ENCODE measurements around the gene RPL13A. TPM values are rescaled to one million over a fixed set of nuclear protein-coding genes. Genes with fewer than 3 reads are reported as not detected.

RPL13A gene
- polyA plus RNA-seq, 3 donors: 655 to 1,621 (median 663) TPM

- peak in 2 of 3 donors; percentile 33 to 37 for DNase-seq
- H3K27me3 ChIP-seq (ENCODE audit: control insufficient read depth in 2 of 2, insufficient read depth in 2 of 2, low read length in 2 of 2): no peaks in the 10 kb centered on the region
- Mint-ChIP-seq H3K36me3 (peaks cover 17 to 19% of the 10 kb centered on the region in 2 donors), H3K27me3 (ENCODE audit: low read depth in 3 of 3) (peaks cover 11 to 18% (median 14%) of the 10 kb centered on the region in 3 donors), H3K27ac (no peak overlapping the region), H3K4me3 (no peak overlapping the region), H3K9me3 (peaks cover 0 to 2% (median 0%) of the 10 kb centered on the region in 7 donors), H3K4me1 (peaks cover 42% of the 10 kb centered on the region)
- H3K4me3 ChIP-seq (replicated peaks in 1 of 3; ENCODE audit: low read depth in 2 of 3, low read length in 3 of 3): no peak overlapping the region
- peaks cover 6% of the 10 kb centered on the region for H3K79me2 ChIP-seq (ENCODE audit: insufficient read depth, low read length)
- TF ChIP-seq, protein P1, sequence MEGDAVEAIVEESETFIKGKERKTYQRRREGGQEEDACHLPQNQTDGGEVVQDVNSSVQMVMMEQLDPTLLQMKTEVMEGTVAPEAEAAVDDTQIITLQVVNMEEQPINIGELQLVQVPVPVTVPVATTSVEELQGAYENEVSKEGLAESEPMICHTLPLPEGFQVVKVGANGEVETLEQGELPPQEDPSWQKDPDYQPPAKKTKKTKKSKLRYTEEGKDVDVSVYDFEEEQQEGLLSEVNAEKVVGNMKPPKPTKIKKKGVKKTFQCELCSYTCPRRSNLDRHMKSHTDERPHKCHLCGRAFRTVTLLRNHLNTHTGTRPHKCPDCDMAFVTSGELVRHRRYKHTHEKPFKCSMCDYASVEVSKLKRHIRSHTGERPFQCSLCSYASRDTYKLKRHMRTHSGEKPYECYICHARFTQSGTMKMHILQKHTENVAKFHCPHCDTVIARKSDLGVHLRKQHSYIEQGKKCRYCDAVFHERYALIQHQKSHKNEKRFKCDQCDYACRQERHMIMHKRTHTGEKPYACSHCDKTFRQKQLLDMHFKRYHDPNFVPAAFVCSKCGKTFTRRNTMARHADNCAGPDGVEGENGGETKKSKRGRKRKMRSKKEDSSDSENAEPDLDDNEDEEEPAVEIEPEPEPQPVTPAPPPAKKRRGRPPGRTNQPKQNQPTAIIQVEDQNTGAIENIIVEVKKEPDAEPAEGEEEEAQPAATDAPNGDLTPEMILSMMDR (IDR thresholded peaks at IDR 0.05): peak; percentile 55
- H4K20me1 ChIP-seq (ENCODE audit: insufficient read depth, low read length): peaks cover 24% of the 10 kb centered on the region
- no peak overlapping the region for H3K9ac ChIP-seq (ENCODE audit: insufficient read depth, low read length, poor library complexity, severe bottlenecking)
- peaks cover 0 to 3% of the 10 kb centered on the region in 2 donors for H3K9me3 ChIP-seq (replicated peaks in 1 of 2; ENCODE audit: control insufficient read depth in 1 of 2, insufficient read depth in 1 of 2, low read length in 2 of 2)
- WGBS (ENCODE audit: insufficient coverage): 69% methylated on average over 9 of the region's 14 CpGs
- peaks cover 44 to 48% of the 10 kb centered on the region in 2 donors for H3K4me1 ChIP-seq (ENCODE audit: control insufficient read depth in 1 of 2, insufficient read depth in 2 of 2, low read length in 2 of 2)
- intact Hi-C loops (cut with micrococcal nuclease): no loop called here
- peaks cover 19% of the 10 kb centered on the region in 2 donors for H3K36me3 ChIP-seq (replicated peaks in 1 of 2; ENCODE audit: control insufficient read depth in 1 of 2, insufficient read depth in 2 of 2, low read length in 2 of 2)
- H2AFZ ChIP-seq (ENCODE audit: insufficient read depth, low read depth, low read length, poor library complexity, severe bottlenecking): no peak overlapping the region
- H3K27ac ChIP-seq (ENCODE audit: low read depth in 1 of 2, low read length in 2 of 2): no peak overlapping the region
- no peak overlapping the region for H3K4me2 ChIP-seq (replicated peaks; ENCODE audit: extremely low read depth, low read length, poor library complexity, severe bottlenecking)
Measured at GRCh38 chr19:49502866-49503581, 15.6 kb downstream of the RPL13A start.

DNA sequence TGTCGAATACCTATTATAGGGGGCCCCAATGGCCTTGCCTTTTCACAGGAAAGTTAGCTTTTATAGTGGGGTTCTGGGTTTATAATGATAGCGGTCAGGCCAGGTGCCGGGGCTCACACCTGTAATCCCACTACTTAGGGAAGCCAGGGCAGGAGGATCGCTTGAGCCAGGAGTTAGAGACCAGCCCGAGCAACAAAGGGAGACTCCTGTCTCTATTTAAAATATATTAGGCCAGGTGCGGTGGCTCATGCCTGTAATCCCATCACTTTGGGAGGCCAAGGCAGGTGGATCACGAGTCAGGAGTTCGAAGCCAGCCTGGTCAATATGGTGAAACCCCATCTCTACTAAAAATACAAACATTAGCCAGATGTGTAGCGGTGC lies 16.2 kb downstream of the RPL13A start:
- no peak overlapping the region for H3K4me3 Mint-ChIP-seq
- intact Hi-C loops (cut with micrococcal nuclease): no loop called here
- 100% methylated on average over 3 of the region's 9 CpGs for WGBS (ENCODE audit: insufficient coverage)
- peaks cover 11 to 18% (median 16%) of the 10 kb centered on the region in 3 donors for H3K27me3 Mint-ChIP-seq (ENCODE audit: low read depth in 3 of 3)
- peaks cover 18% of the 10 kb centered on the region for H4K20me1 ChIP-seq (ENCODE audit: insufficient read depth, low read length)
- TF ChIP-seq, protein P1 (IDR thresholded peaks at IDR 0.05): no peak
- H3K4me2 ChIP-seq (replicated peaks; ENCODE audit: extremely low read depth, low read length, poor library complexity, severe bottlenecking): no peak overlapping the region
- peaks cover 0 to 2% (median 0%) of the 10 kb centered on the region in 7 donors for H3K9me3 Mint-ChIP-seq
- peaks cover 43% of the 10 kb centered on the region for H3K4me1 Mint-ChIP-seq
- no peak overlapping the region for H3K27ac ChIP-seq (ENCODE audit: low read depth in 1 of 2, low read length in 2 of 2)
- no peaks in the 10 kb centered on the region for H3K27me3 ChIP-seq (ENCODE audit: control insufficient read depth in 2 of 2, insufficient read depth in 2 of 2, low read length in 2 of 2)
- H3K79me2 ChIP-seq (ENCODE audit: insufficient read depth, low read length): peaks cover under 1% of the 10 kb centered on the region
- H3K27ac Mint-ChIP-seq: no peak overlapping the region
- peaks cover 38 to 43% of the 10 kb centered on the region in 2 donors for H3K4me1 ChIP-seq (ENCODE audit: control insufficient read depth in 1 of 2, insufficient read depth in 2 of 2, low read length in 2 of 2)
- DNase-seq: no peak
- peaks cover 13 to 14% of the 10 kb centered on the region in 2 donors for H3K36me3 ChIP-seq (replicated peaks in 1 of 2; ENCODE audit: control insufficient read depth in 1 of 2, insufficient read depth in 2 of 2, low read length in 2 of 2)
- no peak overlapping the region for H3K9ac ChIP-seq (ENCODE audit: insufficient read depth, low read length, poor library complexity, severe bottlenecking)
- H3K4me3 ChIP-seq (replicated peaks in 1 of 3; ENCODE audit: low read depth in 2 of 3, low read length in 3 of 3): no peak overlapping the region
- H2AFZ ChIP-seq (ENCODE audit: insufficient read depth, low read depth, low read length, poor library complexity, severe bottlenecking): no peak overlapping the region
- H3K36me3 Mint-ChIP-seq: peaks cover 14 to 16% of the 10 kb centered on the region in 2 donors
- peaks cover 0 to 3% of the 10 kb centered on the region in 2 donors for H3K9me3 ChIP-seq (replicated peaks in 1 of 2; ENCODE audit: control insufficient read depth in 1 of 2, insufficient read depth in 1 of 2, low read length in 2 of 2)

All from CD14-positive monocyte (primary cell).